ENCODE measurements around the gene OPRPN. TPM values are rescaled to one million over a fixed set of nuclear protein-coding genes. Genes with fewer than 3 reads are reported as not detected.

Gene OPRPN
- total and polyA plus RNA-seq, 9 donors, result not detected

DNA sequence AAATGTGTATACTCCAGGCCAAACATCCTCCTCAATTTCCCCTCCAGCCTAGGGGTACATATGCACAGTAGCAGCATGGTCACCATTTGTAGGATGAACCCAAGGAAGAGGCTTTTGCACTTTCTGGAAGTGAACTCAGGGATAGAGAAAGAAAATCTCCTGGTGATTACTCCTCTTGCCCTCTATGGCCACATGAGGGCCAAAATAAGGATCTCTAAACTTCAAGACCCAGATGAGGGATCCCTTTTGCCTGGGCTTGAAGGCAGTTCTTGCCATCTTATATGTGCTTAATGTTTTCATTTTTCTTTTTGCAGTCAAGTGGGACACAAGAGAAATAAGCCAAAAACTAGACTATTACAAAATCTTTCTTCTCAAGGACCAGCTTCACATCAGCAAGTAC is 44.7 kb downstream of the OPRPN start:
- H3K36me3 ChIP-seq, result no peaks in the 10 kb centered on the region
- no peak overlapping the region for H3K4me3 ChIP-seq
- no peaks in the 10 kb centered on the region for H3K4me1 ChIP-seq (ENCODE audit: insufficient read depth)
- no peaks in the 10 kb centered on the region for H3K27me3 ChIP-seq
- TF ChIP-seq, protein P1, sequence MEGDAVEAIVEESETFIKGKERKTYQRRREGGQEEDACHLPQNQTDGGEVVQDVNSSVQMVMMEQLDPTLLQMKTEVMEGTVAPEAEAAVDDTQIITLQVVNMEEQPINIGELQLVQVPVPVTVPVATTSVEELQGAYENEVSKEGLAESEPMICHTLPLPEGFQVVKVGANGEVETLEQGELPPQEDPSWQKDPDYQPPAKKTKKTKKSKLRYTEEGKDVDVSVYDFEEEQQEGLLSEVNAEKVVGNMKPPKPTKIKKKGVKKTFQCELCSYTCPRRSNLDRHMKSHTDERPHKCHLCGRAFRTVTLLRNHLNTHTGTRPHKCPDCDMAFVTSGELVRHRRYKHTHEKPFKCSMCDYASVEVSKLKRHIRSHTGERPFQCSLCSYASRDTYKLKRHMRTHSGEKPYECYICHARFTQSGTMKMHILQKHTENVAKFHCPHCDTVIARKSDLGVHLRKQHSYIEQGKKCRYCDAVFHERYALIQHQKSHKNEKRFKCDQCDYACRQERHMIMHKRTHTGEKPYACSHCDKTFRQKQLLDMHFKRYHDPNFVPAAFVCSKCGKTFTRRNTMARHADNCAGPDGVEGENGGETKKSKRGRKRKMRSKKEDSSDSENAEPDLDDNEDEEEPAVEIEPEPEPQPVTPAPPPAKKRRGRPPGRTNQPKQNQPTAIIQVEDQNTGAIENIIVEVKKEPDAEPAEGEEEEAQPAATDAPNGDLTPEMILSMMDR (IDR thresholded peaks at IDR 0.05), result no peak
- no peak for TF ChIP-seq POLR2A (IDR thresholded peaks at IDR 0.05)
- TF ChIP-seq EP300 (IDR thresholded peaks at IDR 0.05), result no peak
- DNase-seq, result no peak
- intact Hi-C loops (cut with DNase I), result no loop called here
- no peak overlapping the region for H3K27ac ChIP-seq
- no peaks in the 10 kb centered on the region for H3K9me3 ChIP-seq

DNA sequence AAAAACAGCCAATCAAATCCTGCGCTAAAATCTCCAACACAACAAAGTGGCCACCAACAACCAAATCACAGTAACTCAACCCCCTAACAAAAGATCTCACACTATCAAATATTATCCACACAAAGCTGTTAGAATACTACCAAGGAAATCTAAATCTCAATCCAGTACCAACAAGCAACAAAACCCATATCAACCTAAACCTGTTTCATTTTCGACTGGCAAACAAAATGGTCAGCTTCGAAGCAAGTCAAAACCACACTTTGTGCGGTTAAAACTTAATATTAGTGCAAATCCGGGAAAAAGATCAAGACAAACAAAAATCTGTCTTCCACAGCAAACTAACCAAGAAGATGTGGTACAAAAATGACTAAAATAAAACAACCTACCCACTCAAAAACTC is 45.6 kb downstream of the OPRPN start:
- Histone ChIP-seq H3K9me3 (no peaks in the 10 kb centered on the region), H3K27ac (no peak overlapping the region), H3K4me3 (no peak overlapping the region), H3K27me3 (no peaks in the 10 kb centered on the region), H3K36me3 (no peaks in the 10 kb centered on the region), H3K4me1 (ENCODE audit: insufficient read depth) (no peaks in the 10 kb centered on the region)
- TF ChIP-seq POLR2A (IDR thresholded peaks at IDR 0.05) (no peak), EP300 (IDR thresholded peaks at IDR 0.05) (no peak)
- TF ChIP-seq, protein P1 (IDR thresholded peaks at IDR 0.05), result no peak
- intact Hi-C loops (cut with DNase I), result no loop called here
- WGBS, 3 donors, result 87 to 94% (median 90%) methylated on average over 5 of the region's 5 CpGs
- no peak for DNase-seq

GRCh38 chr4:70449220-70449619 is 51.5 kb downstream of the OPRPN start:
- TF ChIP-seq, protein P1 (IDR thresholded peaks at IDR 0.05), result no peak
- no peak for TF ChIP-seq POLR2A (IDR thresholded peaks at IDR 0.05)
- TF ChIP-seq EP300 (IDR thresholded peaks at IDR 0.05), result no peak
- WGBS, 3 donors, result 80 to 85% (median 85%) methylated on average over 3 of the region's 3 CpGs
- no peak for DNase-seq
- no peak overlapping the region for H3K4me3 ChIP-seq
- H3K27me3 ChIP-seq, result no peaks in the 10 kb centered on the region
- intact Hi-C loops (cut with DNase I), result no loop called here
- H3K27ac ChIP-seq, result no peak overlapping the region
- no peaks in the 10 kb centered on the region for H3K36me3 ChIP-seq
- no peaks in the 10 kb centered on the region for H3K9me3 ChIP-seq
- H3K4me1 ChIP-seq (ENCODE audit: insufficient read depth), result no peaks in the 10 kb centered on the region

- TF ChIP-seq POLR2A (IDR thresholded peaks at IDR 0.05) (no peak), EP300 (IDR thresholded peaks at IDR 0.05) (no peak)
- TF ChIP-seq, protein P1 (IDR thresholded peaks at IDR 0.05), result no peak
- Histone ChIP-seq H3K27ac (no peak overlapping the region), H3K27me3 (no peaks in the 10 kb centered on the region), H3K9me3 (no peaks in the 10 kb centered on the region), H3K4me1 (ENCODE audit: insufficient read depth) (no peaks in the 10 kb centered on the region), H3K36me3 (no peaks in the 10 kb centered on the region), H3K4me3 (no peak overlapping the region)
- no peak for DNase-seq
- intact Hi-C loops (cut with DNase I), result no loop called here
- WGBS, 3 donors, result 0 to 36% (median 9%) methylated on average over 1 of the region's 1 CpG
Observed at GRCh38 chr4:70452946-70453345, 55.2 kb downstream of the OPRPN start.

Other genes starting within 250 kb of the OPRPN start
- gene PRR27, start 243.7 kb upstream of the OPRPN start, total RNA-seq, result not detected
- not detected for gene PRR27, start 243.7 kb upstream of the OPRPN start, polyA plus RNA-seq
- gene ODAM, start 202.2 kb upstream of the OPRPN start, total RNA-seq, result not detected
- 1 to 10 TPM in 1 of 2 donors, not detected in 1; 1.8 TPM for gene ODAM, start 202.2 kb upstream of the OPRPN start, polyA plus RNA-seq
- not detected for gene FDCSP, start 171.8 kb upstream of the OPRPN start, total RNA-seq
- gene FDCSP, start 171.8 kb upstream of the OPRPN start, polyA plus RNA-seq, result 10 to 100 TPM in 1 of 2 donors, not detected in 1; 18.3 TPM
- not detected for gene CSN3, start 155.3 kb upstream of the OPRPN start, total RNA-seq
- not detected for gene CSN3, start 155.3 kb upstream of the OPRPN start, polyA plus RNA-seq
- not detected for gene CABS1, start 63.0 kb upstream of the OPRPN start, total RNA-seq
- not detected for gene CABS1, start 63.0 kb upstream of the OPRPN start, polyA plus RNA-seq
- gene SMR3A, start 37.2 kb upstream of the OPRPN start, total RNA-seq, result not detected
- gene SMR3A, start 37.2 kb upstream of the OPRPN start, polyA plus RNA-seq, result not detected
- under 1 TPM in 1 of 7 donors, not detected in 6; 0.77 TPM for gene SMR3B, start 14.8 kb upstream of the OPRPN start, total RNA-seq
- gene SMR3B, start 14.8 kb upstream of the OPRPN start, polyA plus RNA-seq, result not detected
- gene MUC7, start 74.3 kb downstream of the OPRPN start, total RNA-seq, result not detected
- not detected for gene MUC7, start 74.3 kb downstream of the OPRPN start, polyA plus RNA-seq
- not detected for gene AMTN, start 120.6 kb downstream of the OPRPN start, total RNA-seq
- not detected for gene AMTN, start 120.6 kb downstream of the OPRPN start, polyA plus RNA-seq
- not detected for gene AMBN, start 194.3 kb downstream of the OPRPN start, total RNA-seq
- not detected for gene AMBN, start 194.3 kb downstream of the OPRPN start, polyA plus RNA-seq
- gene ENAM, start 230.8 kb downstream of the OPRPN start, total RNA-seq, result under 1 TPM in 2 of 7 donors, not detected in 5; 0.15 to 0.69 TPM
- gene ENAM, start 230.8 kb downstream of the OPRPN start, polyA plus RNA-seq, result 1 to 10 TPM in 1 of 2 donors, under 1 TPM in 1; 0.01 to 1.0 TPM

All from ovary (tissue), 9 donors.